ENCODE data around the gene PEF1.

GRCh38 chr1:31588751-31589515 lies 55.7 kb downstream of the PEF1 start:
- TF ChIP-seq EZH2 (IDR thresholded peaks at IDR 0.05; ENCODE audit: insufficient read depth, poor library complexity, severe bottlenecking) (no peak), EZH2phosphoT487 (IDR thresholded peaks at IDR 0.05; ENCODE audit: insufficient read depth, low read depth) (no peak)
